ENCODE measurements around the gene RBM33. TPM values are rescaled to one million over a fixed set of nuclear protein-coding genes. Genes with fewer than 3 reads are reported as not detected.

The RBM33 gene
- total and polyA plus RNA-seq, 2 of the 13 experiments (the other 11 are each of a cell fraction or from before 2014, with no cell fraction given) = 12.4 to 28.9 TPM

GRCh38 chr7:155814316-155815276 lies 170.1 kb downstream of the RBM33 start:
- in situ Hi-C loops (cut with HindIII; ENCODE audit: extremely low pct_ligation_motif_present, low pct_unique_long_range_greater_than_20kb) (loop anchor here (5.0 to 25.0 kb wide), 4 partner anchors 150 to 823 kb away; partner anchors contain the start of gene RNF32), intact Hi-C loops (cut with micrococcal nuclease; ENCODE audit: unreplicated experiment) (loop anchor here (1.0 to 5.0 kb wide), 4 partner anchors 140 to 1003 kb away; no protein-coding TSS in a partner anchor)
- Histone ChIP-seq H3K9me3 (ENCODE audit: low read length) (no peaks in the 10 kb centered on the region), H3K9ac (ENCODE audit: insufficient read depth, low read depth, low read length) (no peak overlapping the region), H3K27ac (ENCODE audit: extremely low read length, insufficient read depth, low read length) (no peak overlapping the region), H2AFZ (ENCODE audit: low read length) (no peak overlapping the region), H3K36me3 (replicated peaks in 1 of 2; ENCODE audit: control insufficient read depth in 1 of 2, insufficient read depth in 2 of 2, low read length in 2 of 2) (no peaks in the 10 kb centered on the region), H3K4me3 (replicated peaks in 1 of 3; ENCODE audit: insufficient read depth in 1 of 3, low read depth in 2 of 3, low read length in 3 of 3) (no peak overlapping the region), H4K20me1 (ENCODE audit: insufficient read depth, low read length) (peaks cover 5% of the 10 kb centered on the region; the same call in 1 of the 2 replicates), H3K79me2 (ENCODE audit: insufficient read depth, low read length) (no peaks in the 10 kb centered on the region), H3K27me3 (ENCODE audit: control insufficient read depth in 1 of 2, insufficient read depth in 2 of 2, low read length in 2 of 2) (peaks cover 9 to 78% of the 10 kb centered on the region in 2 experiments; a peak in 4 of 5 replicates), H3K4me1 (ENCODE audit: insufficient read depth, low read length) (peaks cover 44% of the 10 kb centered on the region), H3K4me2 (ENCODE audit: low read depth, low read length) (no peak overlapping the region)
- ATAC-seq = no peak
- DNase-seq (ENCODE audit: low spot score) = no peak
- WGBS (ENCODE audit: low lambda C conversion rate) = 29% methylated on average over 14 of the region's 22 CpGs
- ChIA-PET POLR2A (no interaction called here), CTCF (ENCODE audit: low intra/inter-chr PET ratio, low total read pairs) (interaction anchor here (1.2 to 1.4 kb wide), 2 partner anchors 659 to 1002 kb away, joined by 3 to 7 read pairs; no protein-coding TSS in a partner anchor)
- BruUV-seq (replicated peaks) = no TSS peak
- no peak for TF ChIP-seq ZFP62 (CRISPR knock-in tag; IDR thresholded peaks at IDR 0.05)
- no peak for TF ChIP-seq RNF219 (CRISPR knock-in tag; IDR thresholded peaks at IDR 0.05)
- TF ChIP-seq ATF7-NPFF (CRISPR knock-in tag; IDR thresholded peaks at IDR 0.05; ENCODE audit: low read depth) = no peak
- no peak for TF ChIP-seq ZNF3 (CRISPR knock-in tag; IDR thresholded peaks at IDR 0.05)
- TF ChIP-seq ZBTB20 (CRISPR knock-in tag; IDR thresholded peaks at IDR 0.05; ENCODE audit: borderline replicate concordance, low read depth) = no peak
- TF ChIP-seq CC2D1A (CRISPR knock-in tag; IDR thresholded peaks at IDR 0.05) = no peak
- TF ChIP-seq RBAK (CRISPR knock-in tag; IDR thresholded peaks at IDR 0.05) = no peak
- TF ChIP-seq ONECUT2 (CRISPR knock-in tag; IDR thresholded peaks at IDR 0.05) = no peak
- no peak for FAIRE-seq
